GM19324 (cell line): Measurements from ENCODE around the gene PITPNB.

ENCODE experiments used
- ATAC-seq: cut with Tn5 transposase; IDR thresholded peaks from one replicate; pipeline ENCODE4 v1.9.1; 2021; ENCODE audit warnings: mild to moderate bottlenecking, moderate library complexity; ENCODE audit not compliant: unreplicated experiment, low FRiP score

The PITPNB gene

GRCh38 chr22:27881421-27881820 is 37.6 kb downstream of the PITPNB start:
- no peak for ATAC-seq

- no peak for ATAC-seq
These were observed 38.2 kb downstream of the PITPNB start for GRCh38 chr22:27880778-27881394.

DNA sequence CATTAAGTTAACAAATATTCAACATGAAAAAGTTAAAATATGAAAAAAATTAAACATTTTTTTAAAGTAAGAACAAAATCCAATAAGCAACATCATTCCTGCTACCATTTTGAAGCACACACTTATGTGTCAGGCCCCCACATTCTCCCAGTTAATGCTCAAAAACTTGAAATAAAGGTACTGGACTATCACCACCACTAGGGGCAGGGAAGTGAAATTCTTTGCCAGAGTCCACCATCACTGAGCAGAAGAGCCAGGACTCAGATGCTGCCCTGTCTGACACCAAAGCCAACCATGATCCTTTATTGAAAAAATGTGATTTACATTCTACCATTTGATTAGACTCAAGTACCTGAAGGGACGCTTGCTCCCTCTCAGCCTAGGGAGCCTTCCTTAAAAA is 39.1 kb downstream of the PITPNB start:
- ATAC-seq, result no peak

DNA sequence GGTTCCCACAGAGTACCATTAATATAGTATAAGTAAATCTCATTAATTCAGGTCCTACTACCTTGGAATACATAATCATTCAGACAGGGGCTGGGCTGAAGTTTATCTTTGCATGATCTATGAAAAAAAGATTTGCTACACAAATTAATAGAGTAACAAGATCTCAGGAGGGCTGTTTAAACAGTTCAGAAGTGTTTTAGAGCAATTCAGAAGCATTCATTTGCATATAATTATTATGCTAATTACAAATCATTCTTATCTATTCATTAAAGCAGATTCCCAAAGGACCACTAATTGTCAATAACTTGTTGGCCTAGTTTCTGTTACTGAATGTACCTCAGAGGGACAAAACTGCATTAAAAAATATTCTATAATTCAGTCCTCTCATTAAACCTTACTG is 40.5 kb downstream of the PITPNB start:
- ATAC-seq, result no peak

GRCh38 chr22:27877501-27877900 is 41.6 kb downstream of the PITPNB start:
- no peak for ATAC-seq

DNA sequence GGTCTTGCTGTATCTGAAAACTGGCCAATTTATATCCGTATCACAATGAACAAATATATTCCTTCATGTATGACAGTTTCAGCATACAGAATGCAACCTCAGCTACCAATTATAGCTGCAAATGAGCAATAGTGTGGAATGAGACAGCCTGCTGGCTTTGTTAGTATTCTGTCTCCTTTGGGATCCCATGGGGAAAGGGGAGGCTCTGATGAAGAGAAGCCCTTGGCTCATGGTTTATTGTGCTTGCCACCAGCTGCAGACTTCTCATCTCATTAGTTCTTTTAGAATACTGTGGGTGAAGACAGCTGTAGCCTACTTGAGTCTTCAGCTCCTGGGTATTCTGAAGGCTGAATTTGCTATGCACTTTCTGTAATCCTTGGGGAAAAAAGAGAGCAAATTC is 42.4 kb downstream of the PITPNB start:
- no peak for ATAC-seq

DNA sequence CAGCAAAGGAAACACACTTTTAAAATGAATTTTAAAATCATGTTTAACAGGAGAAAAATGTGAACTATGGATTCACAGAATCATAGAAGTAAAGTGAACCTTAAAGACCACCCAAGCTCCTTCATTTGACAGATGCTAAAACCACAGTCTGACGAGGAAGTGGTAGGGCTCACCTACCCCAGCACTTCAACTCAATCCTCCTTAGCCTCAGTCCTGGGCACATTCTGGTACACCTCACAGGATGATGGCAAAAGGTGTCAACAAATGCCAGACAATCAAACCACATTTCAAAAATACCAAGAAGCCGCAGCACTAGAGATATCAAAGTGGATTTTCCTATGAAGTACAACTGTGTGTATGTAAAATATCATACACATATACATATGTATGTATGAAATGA is 43.1 kb downstream of the PITPNB start:
- ATAC-seq, result no peak

DNA sequence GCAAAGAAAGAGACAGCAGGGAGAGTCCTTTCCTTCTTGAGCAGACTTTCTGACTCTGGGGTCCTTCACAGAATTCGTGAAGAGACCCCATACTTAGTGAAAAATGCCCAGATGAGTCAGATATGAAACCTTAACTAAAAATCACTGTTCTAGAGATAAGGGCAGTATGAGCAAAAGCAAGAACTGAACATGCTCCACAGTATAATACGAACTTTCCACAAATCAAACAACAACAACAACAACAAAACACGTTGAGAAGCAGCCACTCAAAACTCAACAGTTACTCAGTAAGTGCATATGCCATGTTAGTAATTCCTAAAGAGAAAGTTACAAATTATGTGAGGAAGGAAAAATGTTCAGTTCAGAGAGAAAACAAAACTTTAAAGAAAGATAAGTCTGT is 44.3 kb downstream of the PITPNB start:
- no peak for ATAC-seq

DNA sequence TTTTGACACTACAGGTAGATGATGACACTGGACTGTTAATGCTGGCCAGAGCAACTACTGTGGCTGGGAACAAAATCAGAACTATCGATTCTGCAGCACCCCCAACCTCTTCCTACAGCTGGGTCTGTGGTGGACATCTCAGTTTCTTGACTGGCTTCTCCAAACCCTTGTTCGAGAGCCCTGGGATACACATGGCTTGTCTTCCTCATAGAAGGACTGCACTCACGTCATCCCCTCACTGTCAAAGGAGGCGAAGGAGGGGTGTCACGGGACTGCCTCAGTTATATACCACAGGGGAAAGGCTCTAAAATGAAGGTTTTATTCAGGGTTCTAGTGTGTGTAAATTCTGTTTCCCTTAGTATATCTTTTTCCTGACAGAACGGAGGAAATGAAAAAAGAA is 44.9 kb downstream of the PITPNB start:
- ATAC-seq, result no peak

GRCh38 chr22:27873472-27873871 is 45.6 kb downstream of the PITPNB start:
- ATAC-seq, result no peak

DNA sequence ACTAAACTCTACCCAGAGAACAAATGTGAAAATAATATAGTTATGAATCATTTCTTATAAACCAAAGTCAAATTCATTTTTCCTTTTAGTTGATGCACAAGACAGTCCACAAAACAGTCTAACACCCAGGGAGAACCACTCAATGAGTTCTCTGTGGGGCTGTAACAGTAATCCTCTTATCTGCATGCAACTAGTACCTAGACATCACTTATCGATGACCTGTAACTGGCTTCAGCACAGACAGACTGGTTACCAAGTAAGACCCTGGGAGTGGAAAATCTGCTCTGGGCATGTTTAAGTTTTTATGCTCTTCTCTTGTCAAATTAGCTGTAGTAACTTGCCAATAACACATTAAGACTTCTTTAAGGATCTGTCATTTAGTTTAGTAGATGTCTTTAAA is 46.6 kb downstream of the PITPNB start:
- ATAC-seq, result no peak

DNA sequence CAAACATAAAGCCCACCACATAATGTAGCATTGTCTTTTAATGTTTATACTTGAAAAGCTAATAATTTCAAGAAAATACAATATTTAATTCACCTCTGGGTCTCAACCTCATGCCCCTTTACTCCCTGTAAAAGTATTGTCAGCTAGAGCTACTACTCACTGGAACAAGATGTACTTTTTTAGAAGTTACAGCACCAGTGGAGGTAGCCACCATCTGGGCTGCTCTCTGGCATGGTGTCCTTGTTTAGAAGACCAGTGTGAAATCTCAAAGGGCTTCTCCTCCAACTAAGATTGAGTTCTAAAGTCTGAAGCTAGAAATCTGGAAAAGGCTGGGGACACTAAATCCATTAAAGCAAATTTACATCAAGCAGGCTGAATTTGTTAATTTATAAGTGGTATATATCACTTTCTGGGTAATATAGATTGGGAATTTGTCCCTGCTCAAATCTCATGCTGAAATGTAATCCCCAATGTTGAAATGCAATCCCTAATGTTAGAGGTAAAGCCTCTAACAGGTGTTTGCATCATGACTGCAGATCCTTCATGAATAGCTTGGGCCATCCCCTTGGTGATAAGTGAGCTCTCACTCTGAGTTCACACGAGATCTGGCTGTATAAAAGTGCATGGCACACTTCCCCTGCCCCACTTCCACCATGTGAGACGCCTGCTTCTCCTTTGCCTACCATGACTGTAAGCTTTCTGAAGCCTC is 47.6 kb downstream of the PITPNB start:
- ATAC-seq, result no peak

DNA sequence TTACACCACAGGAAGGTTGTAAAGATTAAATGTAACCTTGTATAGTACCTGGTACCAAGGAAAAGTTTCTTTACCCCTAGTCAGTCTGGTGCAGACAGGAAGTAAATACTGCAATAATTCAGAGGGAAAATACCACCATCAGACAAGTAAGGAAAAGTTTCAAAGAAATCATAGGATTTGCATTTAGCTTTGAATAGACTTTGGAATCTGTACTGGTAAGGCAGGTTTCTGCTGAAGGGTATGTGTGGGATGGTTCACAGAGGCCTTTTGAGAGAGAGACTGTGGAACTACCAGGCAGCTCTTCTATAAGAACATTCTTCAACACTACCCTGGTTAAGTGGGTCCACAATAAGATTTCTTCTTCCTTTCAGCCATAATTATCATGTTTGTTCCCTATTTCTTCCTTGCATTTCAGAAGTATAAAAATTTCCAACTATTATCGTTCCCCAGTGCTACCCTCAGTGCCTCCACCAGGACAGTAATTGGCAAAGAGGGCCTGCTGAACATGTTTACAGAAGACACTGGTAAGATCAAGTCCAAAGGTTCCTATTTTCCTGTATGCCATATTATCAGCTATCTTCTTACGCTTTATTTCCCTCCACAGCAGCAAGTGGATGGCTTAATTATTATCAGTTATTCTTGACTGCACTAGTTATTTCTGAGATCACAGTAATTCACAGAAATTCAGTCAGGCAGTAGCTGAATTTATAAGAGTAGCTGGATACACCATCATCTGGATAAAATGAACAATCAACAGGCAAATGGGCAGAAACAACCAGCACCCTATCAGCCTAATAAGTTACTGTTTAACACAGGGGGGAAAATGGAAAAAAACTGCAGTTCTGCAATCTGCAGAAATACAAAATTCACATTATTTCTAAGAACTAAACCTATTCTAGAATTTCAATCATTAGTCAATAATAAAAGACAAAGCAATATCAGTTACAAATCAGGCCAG is 48.5 kb downstream of the PITPNB start:
- ATAC-seq, result no peak

DNA sequence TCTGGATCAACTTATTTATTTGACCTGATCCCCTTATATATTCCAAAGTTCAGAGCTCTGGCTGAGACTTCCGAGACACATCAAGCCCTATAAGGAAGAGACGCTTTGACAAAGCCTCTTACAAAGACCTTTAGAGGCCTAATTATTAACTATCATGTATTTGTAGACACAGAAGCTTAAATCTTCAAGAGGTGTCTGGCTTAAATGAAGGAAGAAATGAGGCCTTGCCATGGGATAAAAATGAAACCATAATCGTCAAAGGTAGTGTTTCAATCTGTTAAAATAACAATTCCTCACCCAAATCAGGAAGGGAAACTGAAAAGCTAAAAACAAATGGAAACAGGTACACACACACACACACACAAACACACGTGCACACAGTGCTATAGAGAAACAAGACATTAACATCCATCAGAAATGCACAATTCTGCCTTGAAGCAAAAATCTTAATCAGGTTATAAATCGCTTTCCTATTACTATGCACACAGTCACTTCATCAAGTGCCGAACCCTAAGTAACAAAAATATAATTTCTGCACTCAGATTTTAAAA is 50.2 kb downstream of the PITPNB start:
- no peak for ATAC-seq

DNA sequence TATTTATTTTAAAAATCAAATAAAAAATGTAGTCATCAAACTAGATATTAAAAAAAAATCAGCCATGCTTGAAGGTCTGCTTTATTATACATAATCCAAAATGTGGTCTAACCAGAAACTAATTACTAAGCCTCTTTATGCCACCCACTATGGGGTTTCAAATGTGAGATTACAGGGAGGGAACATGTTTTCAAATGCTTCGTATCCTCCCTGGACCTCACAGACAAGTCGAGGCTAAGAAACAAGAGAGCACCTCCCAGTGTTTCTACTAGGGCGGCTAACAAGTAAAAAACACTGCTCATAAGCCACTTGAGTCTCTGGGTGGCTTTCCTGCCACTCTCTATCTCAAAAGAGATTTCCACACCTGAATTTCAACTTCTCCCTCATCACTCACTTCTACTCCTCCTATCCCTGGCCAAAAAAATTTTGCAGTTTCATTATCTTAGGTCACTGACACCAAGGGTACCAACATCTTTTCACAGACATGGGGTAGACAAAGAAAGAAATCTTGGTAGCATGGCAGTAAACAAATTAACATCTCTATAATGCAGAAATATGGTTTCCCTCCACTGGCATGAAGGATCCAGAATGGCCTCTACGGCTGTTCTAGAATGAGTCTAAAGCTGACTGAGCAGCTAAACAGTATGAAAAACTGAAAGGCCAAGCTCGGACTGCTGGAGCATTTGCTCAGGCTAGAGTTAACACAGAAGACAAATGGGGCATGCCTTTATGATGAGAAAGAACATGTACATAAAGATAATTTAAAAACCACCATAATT is 50.9 kb downstream of the PITPNB start:
- ATAC-seq, result no peak

DNA sequence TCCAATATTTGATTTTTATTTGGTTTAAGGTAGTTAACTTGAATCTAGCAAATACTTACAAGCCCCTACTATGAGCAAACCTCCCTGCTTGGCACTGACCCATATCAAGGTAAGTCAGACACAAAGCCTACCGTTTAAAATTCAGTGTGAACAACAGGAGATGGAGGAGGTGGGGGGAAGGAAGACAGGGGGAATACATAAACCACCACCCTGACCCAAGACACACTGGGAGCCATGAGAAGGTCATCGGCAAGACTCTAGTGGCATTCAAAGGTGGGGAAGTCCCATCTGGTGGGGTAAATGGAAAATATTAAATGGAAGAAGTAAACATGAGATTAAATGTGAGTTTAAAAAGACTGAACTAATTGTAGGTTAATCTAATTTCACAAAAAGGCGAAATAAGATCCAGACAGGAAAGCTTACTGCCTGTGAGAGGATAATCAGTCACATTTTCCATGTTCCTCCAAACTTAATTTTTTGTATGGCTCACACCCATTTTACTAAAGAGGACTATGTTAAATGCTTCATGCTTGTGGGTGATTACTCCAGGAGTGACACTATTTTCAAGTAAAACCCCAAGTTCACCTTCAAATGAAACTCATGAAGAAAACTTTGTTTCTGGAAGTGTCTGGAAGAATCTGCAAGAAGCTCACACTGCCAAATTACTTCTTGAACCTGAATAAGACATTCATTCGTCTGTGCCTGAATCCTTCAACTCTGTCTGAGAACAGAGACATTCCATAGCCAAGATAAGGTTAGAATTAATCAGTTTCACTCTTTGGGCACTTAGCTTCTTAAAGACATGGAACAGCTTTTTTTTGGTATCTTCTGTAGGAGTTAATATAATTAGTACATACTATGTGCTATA is 51.7 kb downstream of the PITPNB start:
- no peak for ATAC-seq

GRCh38 chr22:27866135-27867084 is 52.6 kb downstream of the PITPNB start:
- ATAC-seq, result no peak

DNA sequence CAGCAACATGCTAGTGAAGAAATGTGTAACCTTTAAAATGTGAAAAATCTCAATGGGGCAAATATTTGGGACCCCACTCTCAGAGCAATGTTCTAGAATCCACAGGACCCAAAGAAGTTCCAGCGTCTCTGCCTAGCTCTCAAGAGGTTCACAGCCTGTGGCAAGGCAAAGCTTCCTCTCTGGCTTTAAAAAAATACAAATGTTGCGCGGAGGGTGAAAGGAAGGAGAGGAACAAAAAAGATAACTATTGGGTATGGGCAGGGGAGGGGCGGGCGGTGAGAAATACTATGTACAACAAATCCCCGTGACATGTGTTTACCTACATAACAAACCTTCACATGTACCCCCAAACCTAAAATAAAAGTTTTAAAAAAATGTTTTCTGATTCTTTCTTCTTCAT is 53.6 kb downstream of the PITPNB start:
- ATAC-seq, result no peak
